H1 (cell line): Measurements from ENCODE around the gene CTAG2. TPM values are rescaled to one million over a fixed set of nuclear protein-coding genes. Genes with fewer than 3 reads are reported as not detected.
"Not testable (repeated sequence)": the region's sequence is repeated elsewhere in the genome, so short reads cannot be mapped to it uniquely, and the experiment has no call there.

Source experiments
- CTCF ChIA-PET: fragments of 300-600 bp; sonication (Branson Sonifier 250); formaldehyde crosslinking; loops from one replicate; lab custom pipeline; 2021; ENCODE audit not compliant: partially characterized antibody; lab: Charles Lee
- POLR2A ChIA-PET: fragments of 300-600 bp; sonication (Branson Sonifier 250); formaldehyde crosslinking; loops from one replicate; lab custom pipeline; 2021; ENCODE audit warnings: inconsistent platforms; ENCODE audit not compliant: partially characterized antibody; lab: Charles Lee
- DNase-seq, 2 experiments: peaks; one replicate each; pipeline versions ENCODE4 v3.0.0 to v3.0.0-alpha.2; 2010 to 2022; ENCODE audit warnings: low spot score in 2 of 2, low read depth in 1 of 2, mixed read lengths in 1 of 2
- FAIRE-seq: peaks from 2 replicates; lab custom pipeline; 2011; peaks lifted over from hg19 to GRCh38; lab: Jason Lieb, UNC
- H2AFZ ChIP-seq: 2 replicates; pipeline ENCODE4 v1.8.1; 2012; ENCODE audit warnings: low read length, inconsistent platforms
- H2AK5ac ChIP-seq: 2 replicates; pipeline ENCODE4 v1.6.1; 2013; ENCODE audit warnings: low read depth, low read length
- H2BK120ac ChIP-seq: replicated peaks from 2 replicates; pipeline ENCODE3; 2013; ENCODE audit warnings: low read depth, low read length, inconsistent platforms
- H2BK12ac ChIP-seq: 2 replicates; pipeline ENCODE4 v1.6.1; 2013; ENCODE audit warnings: low read depth, low read length
- H2BK15ac ChIP-seq: 2 replicates; pipeline ENCODE4 v1.6.1; 2013; ENCODE audit warnings: low read length
- H2BK20ac ChIP-seq: 2 replicates; pipeline ENCODE4 v1.6.1; 2013; ENCODE audit warnings: low read length
- H2BK5ac ChIP-seq: 2 replicates; pipeline ENCODE4 v1.6.1; 2013; ENCODE audit warnings: low read depth, low read length
- H3K14ac ChIP-seq: 2 replicates; pipeline ENCODE4 v1.6.1; 2013; ENCODE audit warnings: inconsistent platforms; ENCODE audit not compliant: insufficient read length
- H3K18ac ChIP-seq: 2 replicates; pipeline ENCODE4 v1.6.1; 2013; ENCODE audit warnings: low read length; ENCODE audit errors: extremely low read depth
- H3K23ac ChIP-seq: 2 replicates; pipeline ENCODE4 v1.6.1; 2013; ENCODE audit warnings: inconsistent platforms; ENCODE audit not compliant: insufficient read length
- H3K23me2 ChIP-seq: 2 replicates; pipeline ENCODE4 v1.6.1; 2013; ENCODE audit warnings: low read depth, low read length
- H3K27ac ChIP-seq: 2 replicates; pipeline ENCODE4 v1.6.1; 2011; ENCODE audit warnings: low read depth, low read length, inconsistent platforms
- H3K27me3 ChIP-seq, 4 experiments: replicated peaks in 1 of 4; 1 replicate in 1 of 4; 2 replicates in 3 of 4; pipeline versions ENCODE4 v1.6.1 to v1.8.1; 2011 to 2013; ENCODE audit warnings: low read length in 3 of 4, mild to moderate bottlenecking in 3 of 4, inconsistent platforms in 2 of 4, mixed read lengths in 2 of 4, moderate library complexity in 1 of 4; ENCODE audit not compliant: control insufficient read depth in 3 of 4, insufficient read depth in 3 of 4; ENCODE audit errors: extremely low read depth in 1 of 4
- H3K36me3 ChIP-seq, 4 experiments: 2 replicates each; pipeline versions ENCODE4 v1.6.1 to v1.8.1; 2011 to 2013; ENCODE audit warnings: mild to moderate bottlenecking in 4 of 4, low read length in 3 of 4, moderate library complexity in 2 of 4, control low read depth in 1 of 4, inconsistent platforms in 1 of 4; ENCODE audit not compliant: insufficient read depth in 4 of 4, control insufficient read depth in 2 of 4
- H3K4ac ChIP-seq: replicated peaks from 2 replicates; pipeline ENCODE3; 2013; ENCODE audit warnings: low read length, low read depth, mixed read lengths, inconsistent platforms; ENCODE audit not compliant: insufficient read length
- H3K4me1 ChIP-seq, 4 experiments: replicated peaks in 1 of 4; 1 replicate in 1 of 4; 2 replicates in 3 of 4; pipeline versions ENCODE4 v1.6.1 to v1.8.1; 2011 to 2013; ENCODE audit warnings: low read length in 3 of 4, inconsistent platforms in 2 of 4, mixed read lengths in 1 of 4; ENCODE audit not compliant: insufficient read depth in 4 of 4, control insufficient read depth in 3 of 4
- H3K4me2 ChIP-seq, 2 experiments: 2 replicates each; pipeline versions ENCODE4 v1.6.1 to v1.8.1; 2011 to 2013; ENCODE audit warnings: low read depth in 2 of 2, low read length in 2 of 2, control low read depth in 1 of 2, inconsistent platforms in 1 of 2, mild to moderate bottlenecking in 1 of 2; ENCODE audit not compliant: insufficient read depth in 1 of 2
- H3K4me3 ChIP-seq, 4 experiments: fragments of 200-600, 300-600 bp in 1 of 4; sonication (generic), shearing (Covaris generic), sonication (Bioruptor Twin) in 1 of 4; 2 replicates each; pipeline versions ENCODE4 v1.5.1 to v1.8.1; 2011 to 2016; ENCODE audit warnings: low read length in 4 of 4, low read depth in 3 of 4, control low read depth in 2 of 4, inconsistent platforms in 2 of 4, mild to moderate bottlenecking in 2 of 4, mixed read lengths in 1 of 4, moderate library complexity in 1 of 4; ENCODE audit not compliant: insufficient read depth in 2 of 4; ENCODE audit errors: extremely low read depth in 1 of 4
- H3K56ac ChIP-seq: replicated peaks from 2 replicates; pipeline ENCODE3; 2013; ENCODE audit warnings: low read depth, mild to moderate bottlenecking, mixed read lengths, low read length, inconsistent platforms; ENCODE audit not compliant: insufficient read length
- H3K79me1 ChIP-seq: 2 replicates; pipeline ENCODE4 v1.6.1; 2013; ENCODE audit warnings: low read depth, low read length, control low read depth
- H3K79me2 ChIP-seq, 2 experiments: 2 replicates each; pipeline versions ENCODE4 v1.6.1 to v1.8.1; 2012 to 2013; ENCODE audit warnings: low read length in 2 of 2, mild to moderate bottlenecking in 2 of 2, inconsistent platforms in 1 of 2; ENCODE audit not compliant: insufficient read depth in 2 of 2, control insufficient read depth in 1 of 2
- H3K9ac ChIP-seq, 4 experiments: replicated peaks in 1 of 4; 1 replicate in 1 of 4; 2 replicates in 3 of 4; pipeline versions ENCODE4 v1.6.1 to v1.8.1; 2011 to 2013; ENCODE audit warnings: low read depth in 3 of 4, low read length in 3 of 4, control low read depth in 2 of 4, mild to moderate bottlenecking in 2 of 4, moderate library complexity in 2 of 4, inconsistent platforms in 1 of 4; ENCODE audit errors: extremely low read depth in 1 of 4
- H3K9me3 ChIP-seq, 2 experiments: 2 replicates each; pipeline versions ENCODE4 v1.6.1 to v1.8.1; 2012 to 2013; ENCODE audit warnings: mild to moderate bottlenecking in 2 of 2, moderate library complexity in 2 of 2, control low read depth in 1 of 2, inconsistent platforms in 1 of 2, low read depth in 1 of 2, low read length in 1 of 2, mixed read lengths in 1 of 2; ENCODE audit not compliant: insufficient read depth in 2 of 2
- H4K20me1 ChIP-seq, 2 experiments: replicated peaks in 1 of 2; 2 replicates each; pipeline versions ENCODE3 to v1.8.1; 2011 to 2013; ENCODE audit warnings: inconsistent platforms in 2 of 2, low read length in 2 of 2, mild to moderate bottlenecking in 1 of 2; ENCODE audit not compliant: insufficient read depth in 2 of 2, control insufficient read depth in 1 of 2
- H4K5ac ChIP-seq: 2 replicates; pipeline ENCODE4 v1.6.1; 2013; ENCODE audit warnings: low read length, low read depth, mixed read lengths, inconsistent platforms; ENCODE audit not compliant: insufficient read length
- H4K8ac ChIP-seq: 2 replicates; pipeline ENCODE4 v1.8.0; 2013; ENCODE audit warnings: mild to moderate bottlenecking, moderate library complexity, low read length, inconsistent platforms; ENCODE audit not compliant: insufficient read depth; ENCODE audit errors: extremely low read depth
- H4K91ac ChIP-seq: replicated peaks from 2 replicates; pipeline ENCODE3; 2013; ENCODE audit warnings: low read length, mixed read lengths, inconsistent platforms; ENCODE audit not compliant: insufficient read length
- EGR1 ChIP-seq: IDR thresholded peaks from 2 replicates; pipeline ENCODE4 v1.6.1; 2011; ENCODE audit warnings: low read depth, low read length, borderline replicate concordance
- HDAC2 ChIP-seq, 2 experiments: fragments of 300-600 bp in 1 of 2; sonication (generic) in 1 of 2; IDR thresholded peaks; 2 replicates each; pipeline ENCODE4 v1.6.1; 2011 to 2012; ENCODE audit warnings: low read depth in 2 of 2, low read length in 2 of 2, mild to moderate bottlenecking in 2 of 2, moderate library complexity in 2 of 2, borderline replicate concordance in 1 of 2, inconsistent platforms in 1 of 2
- KDM4A ChIP-seq: IDR thresholded peaks from one replicate; pipeline ENCODE4 v1.7.1; 2012; ENCODE audit warnings: low read depth, mild to moderate bottlenecking, moderate library complexity, low read length, inconsistent platforms; ENCODE audit not compliant: severe bottlenecking
- ZNF274 ChIP-seq: IDR thresholded peaks from 2 replicates; pipeline ENCODE4 v1.7.0; 2012; ENCODE audit warnings: low read length, borderline replicate concordance; ENCODE audit errors: extremely low read depth
- WGBS, 2 experiments: shearing (Covaris generic) in 1 of 2; methylation state at CpG; one replicate each; pipeline versions ENCODE4 v1.1.6 to v1.1.7; 2013 to 2015; ENCODE audit warnings: low lambda C conversion rate in 2 of 2, mixed read lengths in 2 of 2, inconsistent platforms in 1 of 2, low coverage in 1 of 2, missing lambda C conversion rate in 1 of 2; ENCODE audit not compliant: insufficient replicate concordance in 2 of 2, insufficient coverage in 1 of 2, insufficient read length in 1 of 2; ENCODE audit errors: extremely low coverage in 1 of 2, missing lambda C conversion rate in 1 of 2; 5-methylcytosine and 5-hydroxymethylcytosine counted together
- polyA plus RNA-seq, 7 experiments: library from polyadenylated mRNA; depleted of rRNA in 3 of 7; stranded (reverse) in 5 of 7; unstranded in 2 of 7; fragments of >200 nt in 5 of 7; fragments of 200-250 nt in 2 of 7; gene quantifications; 1 replicate in 5 of 7; 2 replicates in 1 of 7; 4 replicates in 1 of 7; pipeline versions ENCODE4 v1.2.1 to v1.2.3, GENCODE V29; 2011 to 2013; ENCODE audit warnings: missing spikeins in 2 of 7, mixed read lengths in 2 of 7
- total RNA-seq: library from RNA; stranded (reverse); fragmentation: NEBNext Ultra II Directional; extraction: Animal tissue kit (Norgen Biotek cat#: 25700); gene quantifications from 2 replicates; pipeline ENCODE4 v1.2.1, GENCODE V29; 2021
- TF ChIP-seq, protein P1 (sequence below): IDR thresholded peaks from 2 replicates; pipeline ENCODE4 v1.6.1; 2012; ENCODE audit warnings: inconsistent platforms
- TF ChIP-seq, protein P2 (sequence below): IDR thresholded peaks from 2 replicates; pipeline ENCODE4 v1.6.1; 2012; ENCODE audit warnings: low read length, inconsistent platforms

CTAG2 gene
- total and polyA plus RNA-seq, 2 of the 8 experiments (the other 6 are each of a cell fraction or from before 2014, with no cell fraction given) = not detected

DNA sequence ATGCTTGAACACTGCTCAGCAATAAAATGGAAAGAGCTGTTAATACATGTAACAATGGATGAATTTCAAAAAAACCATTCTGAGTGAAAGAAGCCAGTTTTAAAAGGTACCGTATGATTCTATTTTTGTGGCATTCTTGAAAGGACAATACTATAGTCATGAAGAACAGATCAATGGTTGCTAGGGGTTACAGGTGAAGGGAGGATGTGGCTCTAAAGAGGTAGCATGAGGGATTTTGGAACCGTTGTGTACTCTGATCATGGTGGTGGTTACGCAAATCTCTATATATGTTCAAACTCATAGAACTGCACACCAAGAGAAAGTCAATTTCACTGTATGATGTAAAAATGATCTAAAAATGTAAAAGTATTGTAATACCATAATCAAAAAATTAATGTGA, 40.0 kb upstream of the CTAG2 start (continued):
- TF ChIP-seq, protein P1, sequence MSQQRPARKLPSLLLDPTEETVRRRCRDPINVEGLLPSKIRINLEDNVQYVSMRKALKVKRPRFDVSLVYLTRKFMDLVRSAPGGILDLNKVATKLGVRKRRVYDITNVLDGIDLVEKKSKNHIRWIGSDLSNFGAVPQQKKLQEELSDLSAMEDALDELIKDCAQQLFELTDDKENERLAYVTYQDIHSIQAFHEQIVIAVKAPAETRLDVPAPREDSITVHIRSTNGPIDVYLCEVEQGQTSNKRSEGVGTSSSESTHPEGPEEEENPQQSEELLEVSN = no peak
- TF ChIP-seq HDAC2 (IDR thresholded peaks at IDR 0.05; ENCODE audit: borderline replicate concordance in 1 of 2, low read depth in 2 of 2, low read length in 2 of 2) (no peak), ZNF274 (no peak), KDM4A (no peak), EGR1 (no peak)
- TF ChIP-seq, protein P2, sequence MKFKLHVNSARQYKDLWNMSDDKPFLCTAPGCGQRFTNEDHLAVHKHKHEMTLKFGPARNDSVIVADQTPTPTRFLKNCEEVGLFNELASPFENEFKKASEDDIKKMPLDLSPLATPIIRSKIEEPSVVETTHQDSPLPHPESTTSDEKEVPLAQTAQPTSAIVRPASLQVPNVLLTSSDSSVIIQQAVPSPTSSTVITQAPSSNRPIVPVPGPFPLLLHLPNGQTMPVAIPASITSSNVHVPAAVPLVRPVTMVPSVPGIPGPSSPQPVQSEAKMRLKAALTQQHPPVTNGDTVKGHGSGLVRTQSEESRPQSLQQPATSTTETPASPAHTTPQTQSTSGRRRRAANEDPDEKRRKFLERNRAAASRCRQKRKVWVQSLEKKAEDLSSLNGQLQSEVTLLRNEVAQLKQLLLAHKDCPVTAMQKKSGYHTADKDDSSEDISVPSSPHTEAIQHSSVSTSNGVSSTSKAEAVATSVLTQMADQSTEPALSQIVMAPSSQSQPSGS = no peak
- TF ChIP-seq, all 59 proteins: peak for 0

DNA sequence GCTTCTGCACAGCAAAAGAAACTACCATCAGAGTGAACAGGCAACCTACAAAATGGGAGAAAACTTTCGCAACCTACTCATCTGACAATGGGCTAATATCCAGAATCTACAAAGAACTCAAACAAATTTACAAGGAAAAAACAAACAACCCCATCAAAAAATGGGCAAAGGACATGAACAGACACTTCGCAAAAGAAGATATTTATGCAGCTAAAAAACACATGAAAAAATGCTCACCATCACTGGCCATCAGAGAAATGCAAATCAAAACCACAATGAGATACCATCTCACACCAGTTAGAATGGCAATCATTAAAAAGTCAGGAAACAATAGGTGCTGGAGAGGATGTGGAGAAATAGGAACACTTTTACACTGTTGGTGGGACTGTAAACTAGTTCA, 37.1 kb upstream of the CTAG2 start:
- H3K4me2 ChIP-seq, H2BK20ac ChIP-seq, H3K4ac ChIP-seq, H4K20me1 ChIP-seq, FAIRE-seq, H3K23ac ChIP-seq, H2BK120ac ChIP-seq, H3K79me1 ChIP-seq, H2BK5ac ChIP-seq, H3K79me2 ChIP-seq, H3K18ac ChIP-seq, H3K27ac ChIP-seq, H2AFZ ChIP-seq, H3K4me1 ChIP-seq, H3K56ac ChIP-seq, H2BK12ac ChIP-seq, DNase-seq, H2BK15ac ChIP-seq, H3K23me2 ChIP-seq, H4K91ac ChIP-seq, H3K9ac ChIP-seq, H2AK5ac ChIP-seq, H4K8ac ChIP-seq, H3K9me3 ChIP-seq, CTCF ChIA-PET, H3K27me3 ChIP-seq, H3K36me3 ChIP-seq, H3K4me3 ChIP-seq, POLR2A ChIA-PET, H3K14ac ChIP-seq, H4K5ac ChIP-seq: not testable (repeated sequence)
- WGBS, 2 experiments = 89% methylated on average over 2 of the region's 2 CpGs; no CpG with 5 or more reads in 1 of the 2 experiments
